GM12865 (cell line): Measurements from ENCODE around the gene PAK2.

Experiments used
- DNase-seq: peaks from one replicate; pipeline ENCODE4 v3.0.0; 2010; ENCODE audit warnings: low read depth
- H3K4me3 ChIP-seq: 2 replicates; pipeline ENCODE4 v1.5.1; 2011; ENCODE audit warnings: mild to moderate bottlenecking, low read depth, low read length, control low read depth
- CTCF ChIP-seq: IDR thresholded peaks from 2 replicates; pipeline ENCODE4 v1.5.1; 2011; ENCODE audit warnings: low read length, control low read depth, low read depth, inconsistent platforms; ENCODE audit not compliant: insufficient read depth; ENCODE audit errors: missing control alignments

PAK2 gene

GRCh38 chr3:196754091-196754981, 14.7 kb downstream of the PAK2 start:
- H3K4me3 ChIP-seq, result no peak overlapping the region
- DNase-seq, result no peak
- no peak for TF ChIP-seq CTCF

- no peak for TF ChIP-seq CTCF
- no peak for DNase-seq
- no peak overlapping the region for H3K4me3 ChIP-seq
These were observed 17.1 kb downstream of the PAK2 start for GRCh38 chr3:196756732-196757131.

GRCh38 chr3:196757876-196758739, 18.5 kb downstream of the PAK2 start:
- TF ChIP-seq CTCF, result no peak
- H3K4me3 ChIP-seq, result no peak overlapping the region
- DNase-seq, result no peak

- no peak overlapping the region for H3K4me3 ChIP-seq
- TF ChIP-seq CTCF, result no peak
- no peak for DNase-seq
These were observed 23.5 kb downstream of the PAK2 start for GRCh38 chr3:196763179-196763578.

GRCh38 chr3:196765454-196765853, 25.8 kb downstream of the PAK2 start:
- DNase-seq, result no peak
- no peak overlapping the region for H3K4me3 ChIP-seq
- no peak for TF ChIP-seq CTCF

GRCh38 chr3:196771067-196771466, 31.4 kb downstream of the PAK2 start:
- H3K4me3 ChIP-seq, result no peak overlapping the region
- no peak for DNase-seq
- no peak for TF ChIP-seq CTCF
